GM12878 (cell line): ENCODE data around the gene VSTM4. TPM values are rescaled to one million over a fixed set of nuclear protein-coding genes. Genes with fewer than 3 reads are reported as not detected.

ENCODE experiments used
- ATAC-seq: fragments of 200-7000 bp; cut with Tn5 transposase; 3 replicates; pipeline ENCODE4 v1.9.1; 2020; ENCODE audit warnings: mild to moderate bottlenecking, moderate library complexity
- BruUV-seq: library from RNA; stranded (reverse); fragments of 400-500 nt; replicated peaks from 2 replicates; lab custom pipeline; 2021; lab: Mats Ljungman, UMichigan
- CTCF ChIA-PET: fragments of 300-600 bp; sonication (Branson Sonifier 250); formaldehyde crosslinking; extraction: SDS; loops from one replicate; lab custom pipeline; 2021; ENCODE audit warnings: inconsistent platforms; lab: Yijun Ruan, JAX
- POLR2A ChIA-PET: fragments of 350-600 bp; formaldehyde crosslinking; extraction: SDS; loops from one replicate; lab custom pipeline; 2021; ENCODE audit warnings: inconsistent platforms; lab: Charles Lee
- RAD21 ChIA-PET: fragments of 300-600 bp; sonication (Branson Sonifier 250); formaldehyde crosslinking; loops from one replicate; lab custom pipeline; 2023; ENCODE audit warnings: antibody characterized with exemption; ENCODE audit not compliant: unreplicated experiment; lab: Charles Lee
- SMC1A ChIA-PET: fragments of 300-600 bp; sonication (Branson Sonifier 250); formaldehyde crosslinking; loops from one replicate; lab custom pipeline; 2023; ENCODE audit not compliant: unreplicated experiment, uncharacterized antibody; lab: Charles Lee
- DNase-seq: peaks from one replicate; pipeline ENCODE4 v3.0.0-alpha.2; 2011; ENCODE audit warnings: low read depth, low spot score
- FAIRE-seq: peaks from 3 replicates; lab custom pipeline; 2011; peaks lifted over from hg19 to GRCh38; lab: Jason Lieb, UNC
- H2AFZ ChIP-seq: 2 replicates; pipeline ENCODE4 v1.6.0; 2011; ENCODE audit warnings: low read depth, low read length, control low read depth; ENCODE audit not compliant: control insufficient read depth
- H3K27ac ChIP-seq: 2 replicates; pipeline ENCODE4 v1.5.1; 2011; ENCODE audit warnings: control low read depth; ENCODE audit not compliant: control insufficient read depth, insufficient read depth
- H3K27me3 ChIP-seq, 2 experiments: replicated peaks in 1 of 2; 2 replicates each; pipeline versions ENCODE4 v1.6.0 to v1.6.1; 2011; ENCODE audit warnings: low read length in 1 of 2; ENCODE audit not compliant: control insufficient read depth in 2 of 2, insufficient read depth in 2 of 2
- H3K36me3 ChIP-seq, 2 experiments: 2 replicates each; pipeline ENCODE4 v1.5.1; 2011; ENCODE audit warnings: low read length in 1 of 2; ENCODE audit not compliant: control insufficient read depth in 2 of 2, insufficient read depth in 2 of 2
- H3K4me1 ChIP-seq: 2 replicates; pipeline ENCODE4 v1.6.1; 2011; ENCODE audit warnings: mild to moderate bottlenecking, low read length, moderate library complexity, mixed read lengths; ENCODE audit not compliant: control insufficient read depth, insufficient read depth
- H3K4me2 ChIP-seq: 2 replicates; pipeline ENCODE4 v1.6.0; 2011; ENCODE audit warnings: control low read depth; ENCODE audit not compliant: control insufficient read depth, insufficient read depth
- H3K4me3 ChIP-seq: fragments of 200-600 bp; sonication (generic); 2 replicates; pipeline ENCODE4 v1.5.1; 2016
- H3K79me2 ChIP-seq: 2 replicates; pipeline ENCODE4 v1.6.0; 2011; ENCODE audit warnings: low read length; ENCODE audit not compliant: control insufficient read depth, insufficient read depth
- H3K9ac ChIP-seq: 2 replicates; pipeline ENCODE4 v1.8.0; 2011; ENCODE audit warnings: low read length, control low read depth, mixed read lengths; ENCODE audit not compliant: control insufficient read depth, insufficient read depth
- H3K9me3 ChIP-seq: replicated peaks from 3 replicates; pipeline ENCODE4 v1.5.1; 2011; ENCODE audit warnings: mild to moderate bottlenecking, low read length; ENCODE audit not compliant: control insufficient read depth, insufficient read depth
- H4K20me1 ChIP-seq: 2 replicates; pipeline ENCODE4 v1.6.0; 2011; ENCODE audit not compliant: control insufficient read depth, insufficient read depth
- CREB1 ChIP-seq: IDR thresholded peaks from 2 replicates; pipeline ENCODE4 v1.6.1; 2012; ENCODE audit warnings: low read depth, mild to moderate bottlenecking, inconsistent platforms
- MTA2 ChIP-seq: fragments of 450-650 bp; IDR thresholded peaks from 2 replicates; pipeline ENCODE4 v1.6.1; 2016; ENCODE audit warnings: low read depth, mild to moderate bottlenecking, moderate library complexity
- MXI1 ChIP-seq: fragments of 150-350 bp; IDR thresholded peaks from 2 replicates; pipeline ENCODE4 v1.6.1; 2011; ENCODE audit warnings: low read depth, mild to moderate bottlenecking, inconsistent platforms, low read length, improper control_type of control experiment
- MYB ChIP-seq: fragments of 150-350 bp; IDR thresholded peaks from 2 replicates; pipeline ENCODE4 v1.6.1; 2014; ENCODE audit warnings: mild to moderate bottlenecking, low read depth, low read length, borderline replicate concordance
- NR2F1 ChIP-seq: fragments of 450-650 bp; conservative IDR thresholded peaks from 2 replicates; pipeline ENCODE4 v1.6.1; 2017; ENCODE audit warnings: mild to moderate bottlenecking
- RELA ChIP-seq: fragments of 450-650 bp; IDR thresholded peaks from 2 replicates; pipeline ENCODE4 v1.8.0; 2014; ENCODE audit warnings: borderline replicate concordance; ENCODE audit not compliant: partially characterized antibody
- TAF1 ChIP-seq: IDR thresholded peaks from 2 replicates; pipeline ENCODE4 v1.6.1; 2011; ENCODE audit warnings: mild to moderate bottlenecking, low read depth, low read length, borderline replicate concordance
- WGBS: methylation state at CpG from one replicate; pipeline ENCODE4 v1.1.6; 2016; ENCODE audit warnings: low lambda C conversion rate; ENCODE audit not compliant: insufficient replicate concordance, insufficient coverage; ENCODE audit errors: missing lambda C conversion rate; 5-methylcytosine and 5-hydroxymethylcytosine counted together
- in situ Hi-C: fragments of 300-500 bp; cut with MboI; formaldehyde crosslinking; loops from 9 replicates; pipeline ENCODE4 v1.14.3; 2018; ENCODE audit warnings: mixed read lengths
- intact Hi-C: fragments of 100-400 bp; cut with micrococcal nuclease; formaldehyde crosslinking; loops from one replicate; pipeline ENCODE4 v1.14.2; 2022; ENCODE audit not compliant: unreplicated experiment
- polyA plus RNA-seq, 11 experiments: library from polyadenylated mRNA; depleted of rRNA in 4 of 11; unstranded in 6 of 11; stranded (reverse) in 5 of 11; fragments of >200 nt; fragmentation: Nextera tagmentation in 4 of 11; fragmentation: Illumina TruSeq in 1 of 11; extraction: Ambion mirVana in 4 of 11; extraction: Trizol in 1 of 11; gene quantifications; 1 replicate in 1 of 11; 2 replicates in 10 of 11; pipeline versions ENCODE4 v1.2.1 to v1.2.3, GENCODE V29; 2011 to 2016; ENCODE audit warnings: inconsistent platforms in 2 of 11, missing spikeins in 2 of 11, low read depth in 1 of 11
- total RNA-seq, 4 experiments: library from RNA; depleted of rRNA in 3 of 4; stranded (reverse); fragments of >200 nt in 3 of 4; fragmentation: Illumina TruSeq in 1 of 4; extraction: Trizol in 1 of 4; gene quantifications; 2 replicates each; pipeline versions ENCODE4 v1.2.1 to v1.2.3, GENCODE V29; 2013 to 2021
- TF ChIP-seq, protein P1 (sequence below): IDR thresholded peaks from 2 replicates; pipeline ENCODE4 v1.6.1; 2011; ENCODE audit warnings: low read depth, low read length, improper control_type of control experiment, borderline replicate concordance
- TF ChIP-seq, protein P2 (sequence below): fragments of 450-650 bp; IDR thresholded peaks from 2 replicates; pipeline ENCODE4 v1.6.1; 2014; ENCODE audit warnings: mild to moderate bottlenecking

VSTM4 gene
- total and polyA plus RNA-seq, 10 of the 15 experiments (the other 5 are each of a cell fraction or from before 2014, with no cell fraction given): 0.01 to 0.14 (median 0.02) TPM; not detected in 7

DNA sequence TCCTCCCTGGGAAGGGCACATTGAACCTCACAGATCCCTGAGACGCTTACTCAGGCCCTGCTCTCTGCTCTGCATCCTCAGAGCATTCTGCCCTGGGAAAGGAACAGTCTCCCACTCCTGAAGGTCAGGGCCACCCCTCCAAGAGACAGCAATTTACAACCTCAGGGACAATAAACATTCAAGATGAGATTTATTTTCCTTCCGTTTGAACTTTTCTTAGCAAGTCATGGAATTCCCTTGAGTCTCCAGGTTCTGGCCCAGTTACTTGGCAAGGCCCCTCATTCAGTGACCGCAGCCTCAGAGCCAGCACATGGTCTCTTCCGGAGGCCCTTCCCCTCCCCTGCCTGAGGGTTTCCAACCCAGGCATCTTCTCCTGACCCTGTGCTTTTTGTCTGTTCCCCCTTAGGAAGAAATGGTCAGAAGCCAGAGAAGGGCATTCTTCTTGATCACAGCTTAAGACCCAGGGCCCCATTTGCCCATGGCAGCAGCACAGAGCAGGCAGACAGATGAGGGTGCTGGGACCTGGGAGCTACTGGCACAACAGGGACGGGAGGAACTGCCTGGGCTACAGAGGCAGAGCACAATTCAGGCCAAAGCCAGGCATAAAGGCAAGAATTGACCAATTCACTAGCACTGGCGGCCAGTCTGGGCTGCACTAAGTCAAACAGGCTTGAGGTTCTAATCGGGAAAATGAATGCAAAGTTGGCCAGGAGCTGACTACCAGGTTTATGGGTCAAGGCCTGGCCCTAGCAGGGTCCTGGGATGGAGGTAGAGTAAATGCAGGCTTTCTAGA, 56.7 kb downstream of the VSTM4 start:
- DNase-seq: no peak
- WGBS: 39% methylated on average over 7 of the region's 7 CpGs
- POLR2A ChIA-PET: no interaction called here
- in situ Hi-C loops: no loop called here
- Histone ChIP-seq H3K27ac (no peak overlapping the region), H3K9me3 (peaks cover 3% of the 10 kb centered on the region; the same call in 2 of the 3 replicates), H3K4me3 (no peak overlapping the region), H3K79me2 (no peaks in the 10 kb centered on the region)
- no peak for ATAC-seq
- TF ChIP-seq, protein P1, sequence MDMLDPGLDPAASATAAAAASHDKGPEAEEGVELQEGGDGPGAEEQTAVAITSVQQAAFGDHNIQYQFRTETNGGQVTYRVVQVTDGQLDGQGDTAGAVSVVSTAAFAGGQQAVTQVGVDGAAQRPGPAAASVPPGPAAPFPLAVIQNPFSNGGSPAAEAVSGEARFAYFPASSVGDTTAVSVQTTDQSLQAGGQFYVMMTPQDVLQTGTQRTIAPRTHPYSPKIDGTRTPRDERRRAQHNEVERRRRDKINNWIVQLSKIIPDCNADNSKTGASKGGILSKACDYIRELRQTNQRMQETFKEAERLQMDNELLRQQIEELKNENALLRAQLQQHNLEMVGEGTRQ: no peak
- TF ChIP-seq TAF1: no peak
- TF ChIP-seq NR2F1: no peak
- no peak for TF ChIP-seq CREB1
- no peak for TF ChIP-seq MYB
- TF ChIP-seq RELA: no peak
- TF ChIP-seq, protein P2, sequence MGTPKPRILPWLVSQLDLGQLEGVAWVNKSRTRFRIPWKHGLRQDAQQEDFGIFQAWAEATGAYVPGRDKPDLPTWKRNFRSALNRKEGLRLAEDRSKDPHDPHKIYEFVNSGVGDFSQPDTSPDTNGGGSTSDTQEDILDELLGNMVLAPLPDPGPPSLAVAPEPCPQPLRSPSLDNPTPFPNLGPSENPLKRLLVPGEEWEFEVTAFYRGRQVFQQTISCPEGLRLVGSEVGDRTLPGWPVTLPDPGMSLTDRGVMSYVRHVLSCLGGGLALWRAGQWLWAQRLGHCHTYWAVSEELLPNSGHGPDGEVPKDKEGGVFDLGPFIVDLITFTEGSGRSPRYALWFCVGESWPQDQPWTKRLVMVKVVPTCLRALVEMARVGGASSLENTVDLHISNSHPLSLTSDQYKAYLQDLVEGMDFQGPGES: no peak
- TF ChIP-seq MXI1: no peak
- no peak for TF ChIP-seq MTA2
- TF ChIP-seq, all 136 proteins: peak for 0
- intact Hi-C loops: no loop called here
- H3K4me2 ChIP-seq: no peak overlapping the region
- FAIRE-seq: no peak
- H3K9ac ChIP-seq: no peak overlapping the region
- H4K20me1 ChIP-seq: no peaks in the 10 kb centered on the region; the same call in 1 of the 2 replicates
- H3K36me3 ChIP-seq: no peaks in the 10 kb centered on the region
- CTCF ChIA-PET: no interaction called here
- BruUV-seq: no TSS peak
- RAD21 ChIA-PET: no interaction called here
- SMC1A ChIA-PET: no interaction called here
- H3K4me1 ChIP-seq: peaks cover 4% of the 10 kb centered on the region; the same call in 1 of the 2 replicates
- no peak overlapping the region for H2AFZ ChIP-seq
- no peaks in the 10 kb centered on the region; a peak in 1 of 4 replicates for H3K27me3 ChIP-seq
